Trophoblast cell (in vitro differentiated cells and primary cell): ENCODE measurements around the gene IL1RAPL2.

ENCODE experiments used
- DNase-seq, 2 donors: peaks; one replicate each; pipeline ENCODE4 v3.0.0-alpha.2; 2016
- H2AFZ ChIP-seq: 2 replicates; pipeline ENCODE4 v1.6.1; 2013; ENCODE audit warnings: low read length, moderate library complexity, mild to moderate bottlenecking; ENCODE audit not compliant: insufficient read depth, poor library complexity
- H2AK5ac ChIP-seq: 2 replicates; pipeline ENCODE4 v1.6.1; 2013; ENCODE audit warnings: mild to moderate bottlenecking, low read length
- H2BK120ac ChIP-seq: 2 replicates; pipeline ENCODE4 v1.6.1; 2013; ENCODE audit warnings: low read length, mild to moderate bottlenecking, moderate library complexity; ENCODE audit not compliant: insufficient read depth, poor library complexity
- H2BK12ac ChIP-seq: 2 replicates; pipeline ENCODE4 v1.6.1; 2013; ENCODE audit warnings: mild to moderate bottlenecking, low read length, moderate library complexity
- H2BK5ac ChIP-seq: 2 replicates; pipeline ENCODE4 v1.6.1; 2013; ENCODE audit warnings: low read length, low read depth, moderate library complexity, mild to moderate bottlenecking; ENCODE audit not compliant: poor library complexity
- H3K14ac ChIP-seq: 2 replicates; pipeline ENCODE4 v1.6.1; 2013; ENCODE audit warnings: mild to moderate bottlenecking, low read length
- H3K18ac ChIP-seq: 2 replicates; pipeline ENCODE4 v1.6.1; 2013; ENCODE audit warnings: mild to moderate bottlenecking, low read length
- H3K23ac ChIP-seq: 2 replicates; pipeline ENCODE4 v1.6.1; 2013; ENCODE audit warnings: low read length
- H3K27ac ChIP-seq: 2 replicates; pipeline ENCODE4 v1.5.1; 2013; ENCODE audit warnings: low read depth, mild to moderate bottlenecking, inconsistent platforms, low read length, moderate library complexity
- H3K27me3 ChIP-seq: 2 replicates; pipeline ENCODE4 v1.6.1; 2013; ENCODE audit warnings: inconsistent platforms, mild to moderate bottlenecking, low read length, moderate library complexity; ENCODE audit not compliant: insufficient read depth
- H3K36me3 ChIP-seq, 2 experiments: 1 replicate in 1 of 2; 2 replicates in 1 of 2; pipeline ENCODE4 v1.6.1; 2013; ENCODE audit warnings: low read length in 2 of 2, mild to moderate bottlenecking in 2 of 2, moderate library complexity in 1 of 2; ENCODE audit not compliant: insufficient read depth in 2 of 2, control insufficient read depth in 1 of 2
- H3K4ac ChIP-seq: 2 replicates; pipeline ENCODE4 v1.6.1; 2013; ENCODE audit warnings: low read depth, mild to moderate bottlenecking, low read length, moderate library complexity
- H3K4me1 ChIP-seq, 2 experiments: 1 replicate in 1 of 2; 2 replicates in 1 of 2; pipeline ENCODE4 v1.6.1; 2013; ENCODE audit warnings: low read length in 2 of 2, mild to moderate bottlenecking in 2 of 2, moderate library complexity in 1 of 2; ENCODE audit not compliant: insufficient read depth in 2 of 2, control insufficient read depth in 1 of 2
- H3K4me2 ChIP-seq: 2 replicates; pipeline ENCODE4 v1.6.1; 2013; ENCODE audit warnings: inconsistent platforms, mild to moderate bottlenecking, low read length, moderate library complexity
- H3K4me3 ChIP-seq: 2 replicates; pipeline ENCODE4 v1.5.1; 2013; ENCODE audit warnings: mild to moderate bottlenecking, low read depth, low read length, inconsistent platforms
- H3K79me1 ChIP-seq: one replicate; pipeline ENCODE4 v1.6.1; 2013; ENCODE audit warnings: low read length
- H3K79me2 ChIP-seq: 2 replicates; pipeline ENCODE4 v1.6.1; 2013; ENCODE audit warnings: low read length, mild to moderate bottlenecking; ENCODE audit not compliant: control insufficient read depth, insufficient read depth, poor library complexity
- H3K9ac ChIP-seq: 2 replicates; pipeline ENCODE4 v1.6.1; 2013; ENCODE audit warnings: mild to moderate bottlenecking, low read length
- H3K9me3 ChIP-seq: 2 replicates; pipeline ENCODE4 v1.6.1; 2013; ENCODE audit warnings: low read depth, mild to moderate bottlenecking, control low read depth, inconsistent platforms, low read length; ENCODE audit not compliant: insufficient read depth
- H4K12ac ChIP-seq: 2 replicates; pipeline ENCODE4 v1.6.1; 2013; ENCODE audit warnings: low read depth, mild to moderate bottlenecking, low read length, moderate library complexity
- H4K8ac ChIP-seq: 2 replicates; pipeline ENCODE4 v1.6.1; 2013; ENCODE audit warnings: low read depth, mild to moderate bottlenecking, low read length, moderate library complexity
- H4K91ac ChIP-seq: one replicate; pipeline ENCODE4 v1.6.1; 2013; ENCODE audit warnings: low read depth, mild to moderate bottlenecking, low read length, moderate library complexity
- WGBS: extraction: QIAGEN DNeasy Blood & Tissue Kit; methylation state at CpG from one replicate; pipeline ENCODE4 v1.1.7; 2013; ENCODE audit warnings: missing lambda C conversion rate; ENCODE audit not compliant: insufficient read length, insufficient coverage; ENCODE audit errors: extremely low coverage; 5-methylcytosine and 5-hydroxymethylcytosine counted together

Gene IL1RAPL2

DNA sequence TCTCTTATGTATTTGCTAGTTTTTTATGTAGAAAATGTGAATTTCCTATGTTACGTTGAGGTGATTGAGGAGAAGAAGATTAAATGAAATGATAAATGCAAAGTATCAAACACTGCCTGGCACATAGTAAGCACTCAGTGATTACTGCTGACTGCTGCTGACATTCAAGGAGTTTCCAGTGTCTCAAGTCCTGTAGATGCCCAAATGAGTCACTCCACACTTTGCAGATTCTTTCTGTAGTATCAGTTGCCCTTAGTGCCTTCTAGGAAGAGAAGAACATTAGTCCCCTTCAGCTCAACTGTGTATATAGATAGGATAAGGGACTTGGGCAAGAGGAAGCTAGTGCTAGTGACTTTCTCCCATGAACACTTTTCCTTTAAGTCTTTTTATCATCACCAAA lies 895.0 kb downstream of the IL1RAPL2 start:
- Histone ChIP-seq H2AFZ (no peak overlapping the region), H3K4me2 (no peak overlapping the region), H4K91ac (no peak overlapping the region), H3K4ac (no peak overlapping the region), H3K27ac (no peak overlapping the region), H2BK120ac (no peak overlapping the region), H2AK5ac (no peak overlapping the region), H3K79me2 (no peaks in the 10 kb centered on the region), H3K9me3 (no peaks in the 10 kb centered on the region), H3K23ac (no peak overlapping the region), H3K14ac (no peak overlapping the region), H3K79me1 (no peaks in the 10 kb centered on the region), H3K27me3 (no peaks in the 10 kb centered on the region), H3K4me3 (no peak overlapping the region), H4K12ac (no peak overlapping the region), H4K8ac (no peak overlapping the region), H3K18ac (no peak overlapping the region), H3K36me3 (no peaks in the 10 kb centered on the region), H2BK5ac (no peak overlapping the region), H3K4me1 (no peaks in the 10 kb centered on the region), H3K9ac (no peak overlapping the region), H2BK12ac (no peak overlapping the region)
- no CpG with 5 or more reads among the region's 1 CpG for WGBS
- peak in 1 of 2 donors; percentile 30 for DNase-seq

DNA sequence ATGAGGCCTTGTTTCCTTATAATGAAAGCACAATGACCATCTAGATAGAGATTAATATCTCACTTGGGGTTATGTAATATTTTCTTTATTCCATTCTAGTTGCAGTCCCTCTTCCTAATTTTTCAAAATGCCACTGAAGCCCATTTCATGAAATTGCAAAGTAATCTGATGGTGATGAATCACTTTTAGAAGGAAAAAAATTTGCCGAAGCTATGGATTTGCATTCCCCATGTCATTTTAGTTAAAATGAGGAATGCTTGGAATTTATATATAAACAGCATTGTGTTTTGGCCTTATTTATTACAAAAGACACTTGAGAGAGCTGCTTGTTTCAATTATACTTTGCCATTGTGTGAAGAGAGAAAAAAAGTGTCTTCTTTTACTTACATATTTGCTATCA lies 896.2 kb downstream of the IL1RAPL2 start:
- Histone ChIP-seq H3K9me3 (no peaks in the 10 kb centered on the region), H2BK12ac (no peak overlapping the region), H3K4me1 (no peaks in the 10 kb centered on the region), H3K27ac (no peak overlapping the region), H2BK5ac (no peak overlapping the region), H3K4me2 (no peak overlapping the region), H3K4me3 (no peak overlapping the region), H2AFZ (no peak overlapping the region), H2BK120ac (no peak overlapping the region), H4K12ac (no peak overlapping the region), H3K79me2 (no peaks in the 10 kb centered on the region), H4K91ac (no peak overlapping the region), H3K4ac (no peak overlapping the region), H3K23ac (no peak overlapping the region), H3K14ac (no peak overlapping the region), H2AK5ac (no peak overlapping the region), H3K36me3 (no peaks in the 10 kb centered on the region), H3K27me3 (no peaks in the 10 kb centered on the region), H3K9ac (no peak overlapping the region), H4K8ac (no peak overlapping the region), H3K18ac (no peak overlapping the region), H3K79me1 (no peaks in the 10 kb centered on the region)
- no CpG with 5 or more reads among the region's 1 CpG for WGBS
- DNase-seq = no peak

DNA sequence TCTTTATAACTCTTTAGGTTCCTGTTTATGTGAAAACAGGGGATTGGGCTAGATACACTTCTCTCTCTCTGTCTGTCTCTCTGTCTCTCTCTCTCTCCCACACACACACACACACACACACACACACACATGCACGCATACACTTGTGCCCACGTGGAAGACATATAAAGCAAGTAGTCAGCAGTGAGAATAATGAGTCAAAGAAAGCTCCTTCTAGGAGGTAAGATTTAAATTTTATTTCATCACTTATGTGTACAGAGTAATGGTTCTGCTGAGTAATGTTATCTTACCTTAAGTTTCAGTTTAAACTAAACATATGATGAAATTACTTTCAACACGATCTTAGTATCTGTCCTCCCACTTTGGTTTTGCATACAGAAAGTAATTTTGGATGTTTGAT lies 897.5 kb downstream of the IL1RAPL2 start:
- Histone ChIP-seq H3K23ac (no peak overlapping the region), H3K9me3 (no peaks in the 10 kb centered on the region), H4K12ac (no peak overlapping the region), H2BK12ac (no peak overlapping the region), H3K79me1 (no peaks in the 10 kb centered on the region), H2AFZ (no peak overlapping the region), H3K9ac (no peak overlapping the region), H2AK5ac (no peak overlapping the region), H3K27me3 (no peaks in the 10 kb centered on the region), H3K4me2 (no peak overlapping the region), H3K4ac (no peak overlapping the region), H3K18ac (no peak overlapping the region), H2BK120ac (no peak overlapping the region), H3K4me1 (no peaks in the 10 kb centered on the region), H3K4me3 (no peak overlapping the region), H4K8ac (no peak overlapping the region), H3K14ac (no peak overlapping the region), H3K27ac (no peak overlapping the region), H2BK5ac (no peak overlapping the region), H3K36me3 (no peaks in the 10 kb centered on the region), H4K91ac (no peak overlapping the region), H3K79me2 (no peaks in the 10 kb centered on the region)
- WGBS = no CpG with 5 or more reads among the region's 3 CpGs
- DNase-seq = no peak

DNA sequence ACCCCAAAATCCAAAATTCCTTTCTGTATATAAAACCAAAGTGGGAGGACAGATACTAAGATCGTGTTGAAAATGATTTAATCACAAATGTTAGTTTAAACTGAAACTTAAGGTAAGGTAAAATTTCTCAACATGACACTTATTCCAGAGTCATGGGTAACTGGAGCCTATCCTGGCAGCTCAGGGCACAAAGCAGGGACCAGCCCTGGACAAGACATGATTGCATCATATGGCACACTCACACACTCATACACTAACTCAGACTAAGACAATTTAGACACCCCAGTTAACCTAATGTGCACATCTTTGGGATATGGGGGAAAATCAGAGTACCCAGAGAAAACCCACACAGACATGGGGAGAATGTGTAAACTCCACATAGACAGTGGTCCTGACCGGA lies 898.6 kb downstream of the IL1RAPL2 start:
- no peak overlapping the region for H4K12ac ChIP-seq
- no peaks in the 10 kb centered on the region for H3K27me3 ChIP-seq
- H2AK5ac ChIP-seq = no peak overlapping the region
- H3K23ac ChIP-seq = no peak overlapping the region
- H2AFZ ChIP-seq = no peak overlapping the region
- H3K14ac ChIP-seq = no peak overlapping the region
- H3K27ac ChIP-seq = no peak overlapping the region
- no peaks in the 10 kb centered on the region for H3K9me3 ChIP-seq
- H2BK12ac ChIP-seq = no peak overlapping the region
- no peak overlapping the region for H3K9ac ChIP-seq
- H2BK5ac ChIP-seq = no peak overlapping the region
- H3K79me2 ChIP-seq = no peaks in the 10 kb centered on the region
- H4K91ac ChIP-seq = no peak overlapping the region
- H3K79me1 ChIP-seq = no peaks in the 10 kb centered on the region
- no peaks in the 10 kb centered on the region for H3K4me1 ChIP-seq
- WGBS = no CpG with 5 or more reads among the region's 2 CpGs
- DNase-seq = no peak
- no peak overlapping the region for H3K4ac ChIP-seq
- no peaks in the 10 kb centered on the region for H3K36me3 ChIP-seq
- no peak overlapping the region for H3K4me3 ChIP-seq
- no peak overlapping the region for H3K18ac ChIP-seq
- H2BK120ac ChIP-seq = no peak overlapping the region
- no peak overlapping the region for H3K4me2 ChIP-seq
- H4K8ac ChIP-seq = no peak overlapping the region

DNA sequence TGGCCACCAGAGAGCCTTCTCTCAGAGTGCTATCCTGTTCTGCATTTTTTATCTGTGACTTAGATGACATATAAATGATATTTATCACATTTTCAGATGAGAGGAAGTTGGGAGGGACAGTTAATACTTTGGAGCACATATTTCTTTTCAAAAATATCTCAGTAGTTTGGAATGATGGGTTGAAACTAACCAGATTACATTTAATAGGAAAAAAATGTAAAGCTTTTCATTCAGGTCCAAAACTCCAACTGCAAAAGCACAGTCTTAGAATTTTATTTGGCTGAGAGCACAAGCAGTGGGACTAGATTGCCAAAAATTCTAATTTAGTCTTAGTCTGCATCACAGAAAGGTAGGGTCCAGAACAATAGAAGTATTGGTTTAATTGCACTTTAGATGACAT lies 902.7 kb downstream of the IL1RAPL2 start:
- Histone ChIP-seq H3K27me3 (no peaks in the 10 kb centered on the region), H2AFZ (no peak overlapping the region), H3K18ac (no peak overlapping the region), H2BK5ac (no peak overlapping the region), H2AK5ac (no peak overlapping the region), H3K27ac (no peak overlapping the region), H3K9ac (no peak overlapping the region), H3K4me3 (no peak overlapping the region), H2BK120ac (no peak overlapping the region), H2BK12ac (no peak overlapping the region), H3K79me1 (no peaks in the 10 kb centered on the region), H4K12ac (no peak overlapping the region), H3K36me3 (no peaks in the 10 kb centered on the region), H3K4ac (no peak overlapping the region), H4K91ac (no peak overlapping the region), H3K9me3 (no peaks in the 10 kb centered on the region), H3K79me2 (no peaks in the 10 kb centered on the region), H3K4me2 (no peak overlapping the region), H3K23ac (no peak overlapping the region), H4K8ac (no peak overlapping the region), H3K14ac (no peak overlapping the region), H3K4me1 (no peaks in the 10 kb centered on the region)
- DNase-seq = no peak
